NCI-H774 (cell line): Measurements from ENCODE around the gene ADAM17.
"Not testable (repeated sequence)": the region's sequence is repeated elsewhere in the genome, so short reads cannot be mapped to it uniquely, and the experiment has no call there.

Experiments
- DNase-seq: peaks from one replicate; lab custom pipeline; 2025; lab: John Stamatoyannopoulos, UW

The ADAM17 gene

GRCh38 chr2:9555297-9556120 lies at the start of gene ADAM17:
TSS of gene ADAM17 (minus strand) at chr2:9555830. CDS start at chr2:9555605, 225 bp downstream.
- peak; percentile 95 for DNase-seq

- no peak for DNase-seq
Measured at GRCh38 chr2:9602412-9602811, 46.8 kb upstream of the ADAM17 start.

- no peak for DNase-seq
Measured at GRCh38 chr2:9601397-9601796, 45.8 kb upstream of the ADAM17 start.

DNA sequence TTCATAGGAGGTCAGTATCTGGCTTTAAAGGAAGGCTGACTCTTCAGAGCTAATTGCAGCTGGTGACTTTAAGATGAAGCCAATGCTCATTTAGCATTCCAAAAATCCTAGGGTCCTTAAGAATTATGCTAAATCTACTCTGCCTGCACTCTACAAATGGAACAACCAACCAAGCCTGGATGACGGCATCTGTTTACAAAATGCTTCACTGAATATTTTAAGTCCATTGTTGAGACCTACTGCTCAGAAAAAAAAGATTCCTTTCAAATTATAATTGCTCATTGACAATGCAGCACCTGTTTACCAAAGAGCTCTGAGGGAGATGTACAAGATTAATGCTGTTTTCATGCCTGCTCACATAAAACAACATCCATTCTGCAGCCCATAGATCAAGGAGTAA lies 43.8 kb upstream of the ADAM17 start:
- no peak for DNase-seq

GRCh38 chr2:9596621-9597311 lies 41.1 kb upstream of the ADAM17 start:
- no peak for DNase-seq

GRCh38 chr2:9595746-9596145 lies 40.1 kb upstream of the ADAM17 start:
- DNase-seq: no peak

- not testable (repeated sequence) for DNase-seq
Measured at GRCh38 chr2:9595256-9595655, 39.6 kb upstream of the ADAM17 start.

DNA sequence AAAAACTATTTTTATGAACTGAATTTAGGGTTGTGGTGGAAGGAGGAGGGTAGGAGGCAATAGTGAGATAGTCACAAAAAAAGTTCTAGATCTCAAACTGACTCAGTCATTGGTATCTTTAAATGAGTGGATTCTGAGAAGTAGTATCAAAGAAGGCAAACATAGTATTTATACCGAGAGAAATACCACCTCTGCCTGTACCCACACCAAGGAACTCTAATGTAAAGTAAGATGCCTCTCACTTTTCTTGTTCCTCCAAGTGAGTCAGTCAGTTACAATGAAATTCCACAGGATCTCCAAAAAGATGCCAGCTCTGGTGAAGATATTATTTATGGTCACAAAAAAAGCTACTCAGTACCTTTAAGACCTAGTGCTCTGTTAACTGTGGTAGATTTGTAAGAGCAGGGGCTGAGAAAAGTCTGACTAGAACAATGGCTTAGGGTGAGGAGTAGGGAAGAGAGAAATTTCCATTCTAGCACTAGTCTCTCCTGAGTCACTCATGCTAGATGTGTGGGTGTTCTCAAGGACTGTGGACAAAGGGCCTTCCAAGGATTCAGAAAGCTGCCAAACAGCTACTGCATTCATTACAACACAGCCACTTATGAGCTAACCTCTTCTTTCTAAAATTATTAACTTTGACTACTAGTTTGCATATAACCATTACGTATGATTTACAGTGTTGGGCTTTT lies 38.9 kb upstream of the ADAM17 start:
- no peak for DNase-seq

DNA sequence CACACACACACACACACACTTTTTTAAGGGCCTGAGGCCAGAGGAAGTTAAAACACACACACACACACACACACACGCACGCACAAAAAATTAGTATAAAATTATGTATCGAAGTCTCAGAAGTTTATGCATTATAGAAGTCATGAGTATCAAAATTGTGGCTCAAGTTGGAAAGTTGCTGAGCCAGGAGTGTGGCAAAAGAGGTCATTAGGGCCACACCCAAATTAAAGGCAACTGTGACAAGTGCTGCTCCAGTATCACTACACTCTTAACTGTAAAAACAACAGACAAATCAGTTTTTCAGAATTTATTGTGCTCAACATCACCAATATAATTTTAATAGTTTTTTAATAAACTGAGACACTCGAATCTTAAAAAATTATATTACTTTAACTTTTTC lies 38.3 kb upstream of the ADAM17 start:
- DNase-seq: no peak

DNA sequence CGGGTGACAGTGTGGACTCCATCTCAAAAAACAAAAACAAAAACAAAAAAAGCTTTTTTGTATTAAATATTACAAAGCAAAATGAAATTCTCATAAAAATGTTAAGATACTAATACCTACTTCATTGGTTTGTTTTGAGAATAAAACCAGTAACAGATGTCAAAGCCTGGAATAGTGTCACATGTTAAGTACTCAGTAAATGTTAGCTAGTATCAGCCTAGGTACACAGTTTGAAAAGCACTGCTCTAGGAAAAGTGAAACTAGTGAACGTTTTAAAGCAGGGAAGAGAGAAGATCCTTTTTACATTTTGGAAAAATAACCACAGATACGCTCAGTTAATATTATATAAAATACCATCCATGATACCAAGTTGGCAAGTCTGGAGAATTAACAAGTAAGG lies 37.1 kb upstream of the ADAM17 start:
- no peak for DNase-seq

DNA sequence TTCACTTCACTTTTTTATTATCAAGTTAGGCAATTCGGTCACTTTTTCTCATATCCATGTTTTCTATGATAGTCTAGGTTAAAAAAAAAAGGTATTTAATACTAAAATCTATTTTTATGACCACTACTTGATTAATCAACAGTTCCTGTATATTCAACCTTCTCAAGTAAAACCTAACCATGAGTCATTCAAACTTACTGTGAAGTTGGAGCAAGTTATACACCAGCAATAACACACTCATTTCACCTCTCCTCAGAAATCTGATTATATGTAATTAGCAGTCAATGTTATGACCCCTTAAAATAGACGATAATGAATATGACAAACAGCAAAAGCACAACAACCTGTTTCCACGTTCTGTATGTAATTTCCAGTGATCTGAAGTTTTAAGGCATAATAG lies 35.0 kb upstream of the ADAM17 start:
- DNase-seq: no peak

- no peak for DNase-seq
Measured at GRCh38 chr2:9586465-9586864, 30.8 kb upstream of the ADAM17 start.

- no peak for DNase-seq
Measured at GRCh38 chr2:9585486-9585885, 29.9 kb upstream of the ADAM17 start.

- not testable (repeated sequence) for DNase-seq
Measured at GRCh38 chr2:9584902-9585301, 29.3 kb upstream of the ADAM17 start.

DNA sequence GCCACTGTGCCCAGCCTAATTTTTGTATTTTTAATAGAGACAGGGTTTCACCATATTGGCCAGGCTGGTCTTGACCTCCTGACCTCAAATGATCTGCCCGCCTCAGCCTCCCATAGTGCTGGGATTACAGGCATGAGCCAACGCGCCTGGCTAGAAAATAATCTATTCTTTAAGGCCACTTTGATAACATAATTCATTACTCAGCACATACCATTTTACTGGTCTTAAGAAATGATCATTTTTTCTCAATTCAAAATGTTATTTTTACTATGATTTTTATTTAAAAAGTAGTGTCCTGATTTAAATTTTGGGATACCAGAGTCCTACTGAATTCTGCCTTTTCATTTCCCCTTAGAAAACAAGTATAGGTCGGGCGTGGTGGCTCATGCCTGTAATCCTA lies 27.0 kb upstream of the ADAM17 start:
- DNase-seq: no peak

DNA sequence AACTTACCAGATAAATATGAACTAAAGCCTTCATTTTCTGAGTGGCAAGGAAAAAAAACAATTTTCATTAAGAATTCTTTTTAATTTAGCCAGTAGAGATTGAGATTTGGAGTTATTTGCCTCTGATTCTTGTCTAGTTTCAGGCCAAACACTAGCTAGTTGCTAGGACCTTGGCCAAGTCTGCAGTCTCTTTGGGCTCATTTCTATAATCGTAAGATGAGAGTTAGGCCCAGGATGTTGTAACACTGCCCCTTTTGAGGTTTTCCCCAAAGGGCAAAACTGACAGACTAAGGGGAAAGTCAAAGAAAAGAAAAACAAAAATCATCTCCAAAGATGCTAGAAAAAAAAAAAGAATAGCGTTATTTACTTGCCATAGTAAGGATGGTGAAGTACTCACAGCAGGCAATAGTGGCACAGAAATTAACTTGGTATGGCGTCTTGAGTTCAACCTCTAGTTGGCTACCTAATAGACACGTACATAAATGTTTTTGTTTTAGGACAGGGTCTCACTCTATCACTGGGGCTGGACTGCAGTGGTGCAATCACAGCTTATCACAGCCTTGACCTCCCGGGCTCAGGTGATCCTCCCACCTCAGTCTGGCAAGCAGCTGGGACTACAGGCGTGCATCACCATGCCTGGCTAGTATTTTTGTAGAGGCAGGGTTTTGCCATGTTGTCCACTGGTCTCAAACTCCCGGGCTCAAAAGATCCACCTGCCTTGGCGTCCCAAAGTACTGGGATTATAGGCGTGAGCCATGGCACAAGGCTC lies 23.0 kb upstream of the ADAM17 start:
- DNase-seq: no peak

DNA sequence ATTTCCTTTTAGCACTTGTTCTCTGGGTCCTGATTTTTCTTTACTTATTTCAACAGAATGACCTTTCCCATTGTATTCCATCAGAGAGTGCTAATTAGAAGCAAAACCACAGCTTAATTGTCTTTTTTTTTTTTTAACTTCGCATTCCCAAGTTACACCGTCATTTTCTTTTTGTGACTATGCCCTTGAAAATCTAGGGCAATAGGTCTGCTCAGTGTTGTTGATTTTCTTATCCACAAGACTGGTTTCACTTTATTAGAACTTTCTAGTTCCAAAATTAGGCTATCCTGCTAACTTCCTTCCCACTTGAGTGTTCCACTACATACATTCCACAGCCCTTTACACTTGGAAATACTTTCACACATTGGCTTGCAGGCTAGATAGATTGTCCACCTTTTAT lies 18.7 kb upstream of the ADAM17 start:
- DNase-seq: no peak

- DNase-seq: no peak
Measured at GRCh38 chr2:9573840-9574239, 18.2 kb upstream of the ADAM17 start.

- DNase-seq: no peak
Measured at GRCh38 chr2:9573013-9573720, 17.5 kb upstream of the ADAM17 start.

- DNase-seq: no peak
Measured at GRCh38 chr2:9570182-9571060, 14.8 kb upstream of the ADAM17 start.
